AG10803 (cell line): Measurements from ENCODE around the gene CDK11B.
A peak's percentile ranks its signal among the peaks of the same experiment; 100 is the strongest.
"Not testable (repeated sequence)": the region's sequence is repeated elsewhere in the genome, so short reads cannot be mapped to it uniquely, and the experiment has no call there.

ENCODE experiments used
- DNase-seq: peaks from one replicate; pipeline ENCODE4 v3.0.0; 2010; ENCODE audit warnings: low read depth
- H3K4me3 ChIP-seq: 2 replicates; pipeline ENCODE4 v1.5.1; 2011; ENCODE audit warnings: mild to moderate bottlenecking, low read length, control low read depth
- TF ChIP-seq, protein P1 (sequence below): conservative IDR thresholded peaks from 2 replicates; pipeline ENCODE4 v1.5.1; 2011; ENCODE audit warnings: mild to moderate bottlenecking, low read length, control low read depth, inconsistent platforms

Gene CDK11B

GRCh38 chr1:1658583-1659549 is at the start of gene CDK11B:
Gene CDK11B, minus strand, starts transcription at chr1:1659004. Its CDS starts 1,519 bp downstream, at chr1:1657485.
- DNase-seq: peak; percentile 92
- H3K4me3 ChIP-seq: peak within 1 kb of the TSS; percentile 68

DNA sequence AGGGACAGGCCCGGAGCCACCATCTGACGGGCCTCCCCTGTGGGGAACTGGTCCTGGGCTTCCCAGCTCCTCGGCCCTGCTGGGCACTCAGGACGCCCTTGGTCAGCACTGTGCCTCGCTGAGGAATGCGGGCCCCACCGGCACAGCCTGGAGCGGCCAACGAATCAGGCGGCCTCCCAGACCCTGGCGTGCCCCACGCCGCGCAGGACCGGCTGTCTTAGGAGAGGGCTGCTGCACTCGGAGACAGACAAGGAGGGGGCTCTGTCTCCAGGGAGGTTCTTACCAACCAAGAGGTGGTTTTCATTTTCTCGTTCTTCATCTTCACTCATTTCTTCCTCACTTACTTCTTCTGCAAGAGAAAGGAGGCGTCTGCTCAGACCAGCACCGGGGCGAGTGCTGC is 49.1 kb upstream of the CDK11B start:
- not testable (repeated sequence) for DNase-seq, H3K4me3 ChIP-seq

DNA sequence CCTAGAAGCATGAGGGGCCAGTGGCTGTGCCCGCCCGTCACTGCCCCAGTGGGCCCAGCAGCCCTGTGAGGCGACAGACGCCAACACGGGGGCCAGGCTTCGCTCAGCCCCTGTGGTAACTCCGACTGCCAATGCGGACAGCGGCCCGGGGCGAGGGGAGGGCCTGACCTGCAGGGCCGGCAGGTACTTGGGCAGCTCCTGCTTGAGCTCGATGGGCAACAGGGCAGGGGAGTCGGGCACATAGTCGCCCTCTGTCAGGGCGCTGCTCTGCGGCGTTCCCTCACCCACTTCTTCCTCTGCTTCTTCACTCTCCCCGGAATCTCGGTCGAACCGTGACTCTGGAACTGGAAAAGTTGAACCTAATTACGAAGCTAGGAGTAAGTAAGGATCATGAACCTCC is 48.4 kb upstream of the CDK11B start:
- H3K4me3 ChIP-seq, DNase-seq: not testable (repeated sequence)

DNA sequence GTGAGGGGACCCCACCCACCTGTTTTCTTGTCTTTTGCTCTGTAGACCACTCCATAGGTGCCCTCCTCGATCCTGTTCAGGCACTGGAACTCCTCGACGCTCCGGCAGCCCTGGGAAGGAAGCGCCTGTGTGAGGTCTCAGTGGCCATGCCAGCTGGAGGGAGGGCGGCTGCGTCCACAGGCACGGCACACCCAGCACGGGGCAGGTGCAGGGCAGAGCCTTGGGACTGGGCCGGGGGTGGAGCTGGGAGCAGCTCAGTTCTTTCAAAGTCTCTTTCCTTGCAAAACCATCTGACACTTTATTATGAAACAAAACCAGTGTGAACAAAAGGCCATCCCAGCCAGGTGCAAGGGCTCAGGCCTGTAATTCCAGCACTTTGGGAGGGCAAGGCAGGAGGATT is 46.8 kb upstream of the CDK11B start:
- DNase-seq, H3K4me3 ChIP-seq: not testable (repeated sequence)

GRCh38 chr1:1704284-1704957 is 45.6 kb upstream of the CDK11B start:
- DNase-seq, H3K4me3 ChIP-seq: not testable (repeated sequence)

- TF ChIP-seq, protein P1, sequence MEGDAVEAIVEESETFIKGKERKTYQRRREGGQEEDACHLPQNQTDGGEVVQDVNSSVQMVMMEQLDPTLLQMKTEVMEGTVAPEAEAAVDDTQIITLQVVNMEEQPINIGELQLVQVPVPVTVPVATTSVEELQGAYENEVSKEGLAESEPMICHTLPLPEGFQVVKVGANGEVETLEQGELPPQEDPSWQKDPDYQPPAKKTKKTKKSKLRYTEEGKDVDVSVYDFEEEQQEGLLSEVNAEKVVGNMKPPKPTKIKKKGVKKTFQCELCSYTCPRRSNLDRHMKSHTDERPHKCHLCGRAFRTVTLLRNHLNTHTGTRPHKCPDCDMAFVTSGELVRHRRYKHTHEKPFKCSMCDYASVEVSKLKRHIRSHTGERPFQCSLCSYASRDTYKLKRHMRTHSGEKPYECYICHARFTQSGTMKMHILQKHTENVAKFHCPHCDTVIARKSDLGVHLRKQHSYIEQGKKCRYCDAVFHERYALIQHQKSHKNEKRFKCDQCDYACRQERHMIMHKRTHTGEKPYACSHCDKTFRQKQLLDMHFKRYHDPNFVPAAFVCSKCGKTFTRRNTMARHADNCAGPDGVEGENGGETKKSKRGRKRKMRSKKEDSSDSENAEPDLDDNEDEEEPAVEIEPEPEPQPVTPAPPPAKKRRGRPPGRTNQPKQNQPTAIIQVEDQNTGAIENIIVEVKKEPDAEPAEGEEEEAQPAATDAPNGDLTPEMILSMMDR: no peak
- no peak overlapping the region for H3K4me3 ChIP-seq
- DNase-seq: no peak
Measured at GRCh38 chr1:1703796-1704195, 45.0 kb upstream of the CDK11B start.

GRCh38 chr1:1702506-1702905 is 43.7 kb upstream of the CDK11B start:
- H3K4me3 ChIP-seq, DNase-seq: not testable (repeated sequence)

DNA sequence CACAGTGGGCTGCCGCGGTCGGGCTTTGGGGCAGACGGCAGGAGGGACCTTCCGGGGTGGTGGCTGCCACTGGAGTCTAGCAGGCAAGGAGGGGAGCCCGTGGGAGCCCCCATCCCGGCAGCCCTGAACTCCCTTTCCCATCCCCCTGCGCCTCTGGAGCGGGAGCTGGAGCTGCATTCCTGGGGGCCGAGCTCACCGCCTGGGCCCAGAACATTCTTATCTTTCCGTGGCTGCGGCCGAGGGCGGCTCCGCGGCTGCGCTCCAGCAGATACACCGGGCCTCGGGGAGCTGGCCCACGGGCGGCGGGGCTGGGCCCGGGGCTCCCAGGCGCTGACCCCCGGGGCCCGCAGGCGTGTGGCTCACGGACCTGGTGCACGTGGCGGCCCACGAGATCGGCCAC is 41.8 kb upstream of the CDK11B start:
- not testable (repeated sequence) for DNase-seq, H3K4me3 ChIP-seq

DNA sequence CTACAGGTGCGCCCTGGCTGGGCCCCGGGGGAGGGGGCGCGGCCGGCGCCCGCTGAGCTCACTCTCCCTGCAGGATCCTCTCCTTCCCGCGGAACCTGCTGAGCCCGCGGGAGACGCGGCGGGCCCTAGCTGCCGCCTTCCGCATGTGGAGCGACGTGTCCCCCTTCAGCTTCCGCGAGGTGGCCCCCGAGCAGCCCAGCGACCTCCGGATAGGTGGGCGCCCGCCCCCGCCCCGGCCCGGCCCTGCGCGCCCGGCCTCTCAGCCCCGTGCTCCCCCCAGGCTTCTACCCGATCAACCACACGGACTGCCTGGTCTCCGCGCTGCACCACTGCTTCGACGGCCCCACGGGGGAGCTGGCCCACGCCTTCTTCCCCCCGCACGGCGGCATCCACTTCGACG is 41.3 kb upstream of the CDK11B start:
- not testable (repeated sequence) for DNase-seq, H3K4me3 ChIP-seq

DNA sequence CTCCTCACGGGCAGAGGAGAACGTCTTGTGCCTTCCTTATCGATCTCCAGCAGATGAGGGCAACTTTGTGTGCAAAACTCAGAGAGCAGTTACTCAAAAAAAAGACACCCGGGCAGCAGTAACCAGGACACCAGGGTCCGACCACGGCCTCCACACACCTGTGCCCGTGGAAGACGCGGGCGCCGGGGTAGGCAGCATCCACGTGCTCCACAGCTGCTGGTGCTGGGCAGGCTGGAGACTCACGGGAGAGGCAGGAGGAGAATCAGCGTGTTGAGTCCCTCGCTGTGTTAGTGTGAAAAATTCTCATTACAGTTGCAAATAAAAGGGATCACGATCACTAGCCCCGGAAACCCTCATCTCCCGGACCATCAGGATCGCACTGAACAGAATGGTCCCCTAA is 40.3 kb upstream of the CDK11B start:
- not testable (repeated sequence) for DNase-seq, H3K4me3 ChIP-seq

GRCh38 chr1:1697358-1698183 is 38.8 kb upstream of the CDK11B start:
- DNase-seq, H3K4me3 ChIP-seq: not testable (repeated sequence)

DNA sequence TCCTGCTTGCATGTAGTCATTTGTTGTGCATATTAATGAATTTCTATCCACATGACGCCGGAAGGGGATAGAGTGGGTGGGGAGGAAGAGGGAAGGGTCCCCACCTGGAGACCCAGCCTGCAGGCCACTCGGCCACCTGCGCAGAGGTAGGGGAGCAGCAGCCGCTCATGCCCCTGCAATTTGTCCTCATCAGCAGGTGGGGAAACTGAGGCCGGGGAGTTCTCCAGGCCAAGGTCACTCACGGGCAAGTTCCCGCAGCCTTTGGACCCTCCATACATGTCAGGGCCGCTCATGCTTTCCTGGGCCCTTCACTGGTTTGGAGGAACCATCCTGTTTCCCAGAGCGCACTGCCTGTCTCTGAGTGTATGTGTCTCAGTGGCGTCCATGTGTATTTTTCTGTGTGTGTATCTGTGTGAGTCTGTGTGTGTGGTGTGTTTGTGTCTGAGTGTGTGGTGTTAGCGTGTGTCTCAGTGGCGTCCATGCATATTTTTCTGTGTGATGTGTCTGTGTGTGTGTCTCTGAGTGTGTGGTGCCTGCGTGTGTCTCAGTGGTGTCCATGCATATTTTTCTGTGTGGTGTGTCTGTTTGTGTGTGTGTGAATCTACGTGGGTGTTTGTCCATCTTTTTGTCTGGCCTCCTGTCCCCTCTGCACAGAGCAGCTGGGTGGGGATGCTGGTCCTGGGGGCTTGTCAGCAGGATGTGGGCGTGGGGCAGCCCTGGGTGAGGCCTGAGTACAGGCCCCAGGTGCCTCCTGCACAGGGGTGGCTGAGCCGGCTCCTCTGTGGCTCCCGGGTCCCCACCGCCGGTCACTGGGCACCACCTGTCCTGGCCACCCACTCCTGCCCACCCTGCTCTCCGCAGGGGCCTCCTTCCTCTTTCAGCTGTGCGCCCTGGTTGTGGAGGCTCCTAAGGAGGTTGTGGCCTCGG is 37.9 kb upstream of the CDK11B start:
- DNase-seq, H3K4me3 ChIP-seq: not testable (repeated sequence)

GRCh38 chr1:1692714-1693647 is 34.2 kb upstream of the CDK11B start, which contains the start of gene SLC35E2B:
Gene SLC35E2B, minus strand, starts transcription at chr1:1692795. Its CDS starts 16,096 bp downstream, at chr1:1676699.
- DNase-seq: peak; percentile 87

GRCh38 chr1:1692324-1692713 is 33.5 kb upstream of the CDK11B start:
- H3K4me3 ChIP-seq: peak overlapping the region; percentile 56
- peak; percentile 44 for DNase-seq

More at GRCh38 chr1:1692714-1693647, 34.2 kb upstream of the CDK11B start, which contains the start of gene SLC35E2B:
- peak within 1 kb of the TSS; percentile 56 for H3K4me3 ChIP-seq

GRCh38 chr1:1691443-1691842 is 32.6 kb upstream of the CDK11B start:
- peak overlapping the region; percentile 50 for H3K4me3 ChIP-seq

DNA sequence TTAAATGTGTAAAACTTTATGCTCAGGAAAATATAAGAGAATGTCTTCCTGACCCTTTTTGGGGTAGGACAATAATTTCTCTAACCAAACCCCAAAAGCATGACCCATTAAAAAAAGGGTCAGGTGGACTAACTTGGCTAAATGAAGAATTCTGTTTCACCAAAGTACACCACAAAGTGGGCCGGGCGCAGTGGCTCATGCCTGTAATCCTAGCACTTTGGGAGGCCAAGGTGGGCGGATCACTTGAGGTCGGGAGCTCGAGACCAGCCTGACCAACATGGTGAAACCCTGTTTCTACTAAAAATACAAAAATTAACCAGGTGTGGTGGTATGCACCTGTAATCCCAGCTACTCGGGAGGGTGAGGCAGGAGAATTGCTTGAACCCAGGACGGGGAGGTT is 30.7 kb upstream of the CDK11B start:
- not testable (repeated sequence) for DNase-seq, H3K4me3 ChIP-seq

More at GRCh38 chr1:1691443-1691842, 32.6 kb upstream of the CDK11B start:
- not testable (repeated sequence) for DNase-seq
